Uterus (tissue), 4 donors: ENCODE data around the gene THRAP3. TPM values are rescaled to one million over a fixed set of nuclear protein-coding genes. Genes with fewer than 3 reads are reported as not detected.

Experiments used
- DNase-seq, 2 donors: peaks; one replicate each; pipeline ENCODE4 v3.0.0-alpha.2; 2019 to 2020
- H3K27ac ChIP-seq, 2 donors: fragments of 200-600 bp; sonication (generic); 1 replicate in 1 of 2; 2 replicates in 1 of 2; pipeline ENCODE4 v1.5.1; 2016 to 2018
- H3K27me3 ChIP-seq, 2 donors: fragments of 200-600 bp; sonication (generic); one replicate each; pipeline ENCODE4 v1.5.1; 2018 to 2019; ENCODE audit warnings: control low read depth in 1 of 2
- H3K36me3 ChIP-seq, 2 donors: fragments of 200-600 bp; sonication (generic); one replicate each; pipeline ENCODE4 v1.5.1; 2019; ENCODE audit warnings: control low read depth in 1 of 2
- H3K4me1 ChIP-seq, 2 donors: fragments of 200-600 bp; sonication (generic); one replicate each; pipeline ENCODE4 v1.5.1; 2018 to 2019; ENCODE audit warnings: control low read depth in 1 of 2
- H3K4me3 ChIP-seq, 2 donors: fragments of 200-600 bp; sonication (generic); 1 replicate in 1 of 2; 2 replicates in 1 of 2; pipeline ENCODE4 v1.5.1; 2018 to 2019; ENCODE audit warnings: mild to moderate bottlenecking in 1 of 2
- H3K9me3 ChIP-seq, 2 donors: fragments of 200-600 bp; sonication (generic); one replicate each; pipeline ENCODE4 v1.5.1; 2019; ENCODE audit warnings: control low read depth in 1 of 2
- CTCF ChIP-seq, 4 experiments: fragments of 200-600 bp in 2 of 4; fragments of 450-650 bp in 2 of 4; sonication (generic) in 2 of 4; IDR thresholded peaks; one replicate each; pipeline ENCODE4 v1.5.1; 2016 to 2019; ENCODE audit warnings: antibody characterized with exemption in 4 of 4, mild to moderate bottlenecking in 2 of 4, moderate library complexity in 1 of 4
- POLR2A ChIP-seq, 2 donors: fragments of 450-650 bp; IDR thresholded peaks; one replicate each; pipeline ENCODE4 v1.6.1; 2016; ENCODE audit warnings: antibody characterized with exemption in 2 of 2, mild to moderate bottlenecking in 1 of 2, moderate library complexity in 1 of 2
- intact Hi-C: fragments of 100-400 bp; cut with DNase I; formaldehyde crosslinking; loops from one replicate; pipeline ENCODE4 v1.15.1; 2023; ENCODE audit warnings: low total_unique reads
- small RNA-seq: library from RNA; depleted of rRNA; stranded (forward); fragments of <200 nt; gene quantifications from one replicate; pipeline ENCODE3, GENCODE V24; 2016
- total RNA-seq, 4 donors: library from RNA; depleted of rRNA in 3 of 4; stranded (reverse); fragments of >200 nt in 3 of 4; gene quantifications; one replicate each; pipeline versions ENCODE4 v1.1.0 to v1.2.4, GENCODE V29; 2014 to 2023
- donor health status: DM: yes; HTN: yes; CAD: no.

THRAP3 gene
- total RNA-seq, 4 donors from 2014 or later: 21.3 to 99.1 (median 67.5) TPM

GRCh38 chr1:36352910-36353878 lies 129.0 kb downstream of the THRAP3 start:
- no peak overlapping the region for H3K27ac ChIP-seq
- no peaks in the 10 kb centered on the region for H3K9me3 ChIP-seq
- H3K4me3 ChIP-seq: no peak overlapping the region
- H3K4me1 ChIP-seq: no peaks in the 10 kb centered on the region
- no peak for DNase-seq
- H3K27me3 ChIP-seq: no peaks in the 10 kb centered on the region
- TF ChIP-seq POLR2A (IDR thresholded peaks at IDR 0.05) (no peak), CTCF (IDR thresholded peaks at IDR 0.05) (no peak)
- no peaks in the 10 kb centered on the region for H3K36me3 ChIP-seq
- intact Hi-C loops: no loop called here

DNA sequence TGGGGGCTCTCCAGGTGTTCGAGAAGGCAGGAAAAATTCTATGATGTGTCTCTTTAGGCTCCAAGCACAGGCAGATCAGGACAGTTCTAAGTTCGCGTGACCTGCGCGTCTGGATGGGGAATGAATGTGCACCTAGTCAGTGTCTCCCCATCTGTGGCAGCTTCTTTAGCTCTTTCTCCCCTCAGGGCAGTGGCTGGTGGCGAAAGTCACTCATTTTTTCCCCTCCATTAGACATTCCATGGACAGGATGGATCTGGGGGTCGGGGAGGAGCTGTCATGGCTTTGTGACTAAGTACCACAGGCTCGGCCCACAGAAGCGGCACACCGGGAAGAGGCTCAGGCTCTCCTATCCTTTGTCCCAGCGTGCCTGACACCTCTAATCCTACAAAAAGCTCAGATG lies 130.2 kb downstream of the THRAP3 start:
- Histone ChIP-seq H3K4me3 (no peak overlapping the region), H3K27me3 (no peaks in the 10 kb centered on the region), H3K27ac (no peak overlapping the region), H3K36me3 (no peaks in the 10 kb centered on the region), H3K4me1 (no peaks in the 10 kb centered on the region), H3K9me3 (no peaks in the 10 kb centered on the region)
- intact Hi-C loops: no loop called here
- TF ChIP-seq POLR2A (IDR thresholded peaks at IDR 0.05) (no peak), CTCF (IDR thresholded peaks at IDR 0.05) (no peak)
- DNase-seq: no peak

Small RNAs within 50 kb of the gene (small RNA-seq; reads per million reads assigned to genes)
- not detected for gene RN7SL131P
- not detected for gene UBE2V2P4

Other genes with a start within 250 kb of the THRAP3 start
- gene TEKT2, start 140.3 kb upstream of the THRAP3 start, total RNA-seq: 1 to 10 TPM in 2 of 4 donors, under 1 TPM in 1, not detected in 1; 0.77 to 7.5 (median 1.2) TPM
- 10 to 100 TPM in 3 of 4 donors, 1 to 10 TPM in 1; 9.2 to 23.7 (median 17.2) TPM for gene ADPRS, start 135.6 kb upstream of the THRAP3 start, total RNA-seq
- gene COL8A2, start 99.2 kb upstream of the THRAP3 start, total RNA-seq: 10 to 100 TPM in 1 of 4 donors, 1 to 10 TPM in 3; 1.2 to 16.6 (median 5.8) TPM
- gene TRAPPC3, start 75.0 kb upstream of the THRAP3 start, total RNA-seq: 10 to 100 TPM; 10.6 to 70.6 (median 38.1) TPM
- 100 to 1,000 TPM in 1 of 4 donors, 10 to 100 TPM in 3; 53.5 to 115 (median 77.3) TPM for gene MAP7D1, start 68.3 kb upstream of the THRAP3 start, total RNA-seq
- gene SH3D21, start 81.9 kb downstream of the THRAP3 start, total RNA-seq: 10 to 100 TPM in 2 of 4 donors, not detected in 2; 11.3 to 11.8 TPM
- gene EVA1B, start 99.2 kb downstream of the THRAP3 start, total RNA-seq: 100 to 1,000 TPM in 1 of 4 donors, 10 to 100 TPM in 3; 20.9 to 122 (median 62.4) TPM
- gene STK40, start 161.5 kb downstream of the THRAP3 start, total RNA-seq: 10 to 100 TPM; 19.1 to 84.5 (median 44.0) TPM
- gene LSM10, start 173.5 kb downstream of the THRAP3 start, total RNA-seq: 10 to 100 TPM in 2 of 4 donors, 1 to 10 TPM in 2; 3.7 to 48.1 (median 15.1) TPM
- 10 to 100 TPM in 2 of 4 donors, 1 to 10 TPM in 2; 2.4 to 22.4 (median 12.0) TPM for gene OSCP1, start 226.0 kb downstream of the THRAP3 start, total RNA-seq
- gene MRPS15, start 239.9 kb downstream of the THRAP3 start, total RNA-seq: 10 to 100 TPM; 25.0 to 43.5 (median 36.3) TPM